ENCODE data around the gene ZSCAN1.

ZSCAN1 gene

DNA sequence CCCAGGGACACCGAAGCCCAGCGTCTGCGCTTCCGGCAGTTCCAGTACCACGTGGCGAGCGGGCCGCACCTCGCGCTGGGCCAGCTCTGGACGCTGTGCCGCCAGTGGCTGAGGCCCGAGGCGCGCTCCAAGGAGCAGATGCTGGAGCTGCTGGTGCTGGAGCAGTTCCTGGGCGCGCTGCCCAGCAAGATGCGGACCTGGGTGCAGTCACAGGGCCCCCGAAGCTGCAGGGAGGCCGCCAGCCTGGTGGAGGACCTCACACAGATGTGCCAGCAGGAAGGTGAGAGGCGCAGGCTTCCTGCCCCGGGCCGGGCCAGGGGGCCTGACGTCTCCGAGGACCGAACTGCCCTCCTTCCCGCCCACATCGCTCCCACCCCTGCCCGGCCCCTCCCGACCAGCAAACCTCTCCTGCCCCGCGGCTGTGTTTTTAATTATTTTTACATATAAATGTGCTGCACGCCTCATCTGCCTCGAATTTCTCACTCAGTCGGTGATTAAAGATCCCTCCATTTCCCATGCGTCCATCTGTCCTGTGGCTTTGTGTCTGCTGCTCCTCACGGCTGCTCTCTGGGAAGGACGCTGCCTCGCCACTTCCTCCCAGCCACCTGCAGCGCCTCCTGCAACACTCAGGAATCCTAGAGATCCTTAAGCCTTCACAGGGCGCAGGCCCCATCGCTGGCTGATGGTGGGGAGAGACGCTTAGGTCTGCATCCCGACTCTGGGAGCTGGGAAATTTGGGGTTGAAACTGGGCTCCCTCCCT is 4.3 kb downstream of the ZSCAN1 start:
- Histone ChIP-seq H3K4me3 (ENCODE audit: low read depth in 1 of 5, low read length in 5 of 5) (no peak overlapping the region), H3K27ac (ENCODE audit: low read depth, low read length) (no peak overlapping the region), H3K9ac (ENCODE audit: low read length in 5 of 5) (no peak overlapping the region), H3K4me1 (ENCODE audit: control insufficient read depth in 5 of 5, insufficient read depth in 5 of 5, low read length in 5 of 5) (peaks cover 0 to 3% (median 0%) of the 10 kb centered on the region in 5 donors), H3K36me3 (ENCODE audit: control insufficient read depth in 5 of 5, insufficient read depth in 5 of 5, low read length in 5 of 5) (no peaks in the 10 kb centered on the region), H3K9me3 (ENCODE audit: control insufficient read depth in 5 of 5, low read length in 5 of 5) (peaks cover 19 to 76% (median 67%) of the 10 kb centered on the region in 5 donors), H3K27me3 (ENCODE audit: control insufficient read depth in 5 of 5, insufficient read depth in 4 of 5, low read length in 5 of 5) (peaks cover 0 to 19% (median 10%) of the 10 kb centered on the region in 5 donors)

DNA sequence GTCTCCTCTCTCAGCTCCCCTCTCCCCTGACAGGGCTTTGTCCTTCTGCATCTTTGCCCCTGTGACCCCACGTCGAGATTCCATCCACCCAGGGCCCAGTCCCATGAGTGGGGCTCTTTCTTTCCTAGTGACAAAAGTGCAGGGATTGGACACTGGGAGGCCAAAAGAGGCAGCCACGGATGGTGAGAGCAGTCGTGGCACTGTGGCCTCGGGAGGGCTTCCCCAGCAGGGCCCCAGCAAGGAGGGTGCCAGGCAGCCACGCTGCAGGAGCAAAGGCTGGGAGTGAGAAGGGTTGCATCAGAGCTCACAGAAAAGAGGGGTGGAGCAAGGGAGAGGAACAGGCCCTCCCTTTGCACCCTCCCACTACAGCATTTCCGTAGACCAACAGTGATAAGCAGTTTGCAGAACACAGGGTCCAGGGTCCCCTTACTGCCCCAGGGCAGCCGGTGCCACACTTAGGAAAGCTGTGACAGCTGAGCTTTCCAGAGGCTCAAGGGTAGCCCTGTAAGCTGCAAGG is 4.9 kb downstream of the ZSCAN1 start:
- no peaks in the 10 kb centered on the region for H3K36me3 ChIP-seq (ENCODE audit: control insufficient read depth in 5 of 5, insufficient read depth in 5 of 5, low read length in 5 of 5)
- peaks cover 0 to 14% (median 10%) of the 10 kb centered on the region in 5 donors for H3K27me3 ChIP-seq (ENCODE audit: control insufficient read depth in 5 of 5, insufficient read depth in 4 of 5, low read length in 5 of 5)
- no peak overlapping the region for H3K9ac ChIP-seq (ENCODE audit: low read length in 5 of 5)
- peak overlapping the region in 2 of 5 donors; percentile 4 to 12 for H3K4me3 ChIP-seq (ENCODE audit: low read depth in 1 of 5, low read length in 5 of 5)
- H3K4me1 ChIP-seq (ENCODE audit: control insufficient read depth in 5 of 5, insufficient read depth in 5 of 5, low read length in 5 of 5) = no peaks in the 10 kb centered on the region
- no peak overlapping the region for H3K27ac ChIP-seq (ENCODE audit: low read depth, low read length)
- H3K9me3 ChIP-seq (ENCODE audit: control insufficient read depth in 5 of 5, low read length in 5 of 5) = peaks cover 22 to 75% (median 68%) of the 10 kb centered on the region in 5 donors

DNA sequence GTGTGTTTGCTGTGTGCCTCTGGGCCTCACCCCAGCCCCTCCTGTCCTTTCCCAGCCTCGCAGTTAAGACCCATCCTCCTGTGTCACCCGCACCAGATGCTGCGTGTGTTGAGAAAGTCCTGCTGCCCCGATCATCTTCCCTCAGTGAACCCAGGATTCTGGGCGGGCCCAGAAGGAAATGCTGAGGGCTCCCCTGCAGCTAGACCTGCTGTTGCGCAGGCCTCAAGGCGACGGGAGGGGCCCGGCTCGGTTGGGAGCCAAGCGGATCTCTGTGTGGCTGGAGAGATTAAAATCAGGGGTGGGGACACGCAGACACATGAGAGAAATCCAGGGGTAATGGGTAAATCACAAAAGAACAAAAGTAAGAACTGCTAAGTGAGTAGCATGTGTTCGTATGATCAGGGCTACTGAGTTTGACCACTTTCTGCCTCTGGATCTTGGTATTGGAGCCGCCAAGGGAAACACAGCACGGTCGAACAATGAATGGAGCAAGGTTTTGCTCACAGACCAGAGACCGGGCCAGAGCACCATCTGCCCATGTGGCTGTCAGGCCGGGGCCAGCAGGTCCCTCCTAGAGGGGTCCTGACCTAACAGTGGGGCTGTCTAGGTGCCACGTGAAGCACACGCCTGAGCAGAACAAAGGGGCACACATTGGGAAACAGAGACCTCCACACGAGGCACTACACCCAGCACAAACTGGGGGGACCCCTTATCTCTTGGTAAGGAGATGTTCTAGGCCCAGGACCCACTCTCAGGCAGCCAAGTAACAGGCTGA is 7.1 kb downstream of the ZSCAN1 start:
- Histone ChIP-seq H3K27me3 (ENCODE audit: control insufficient read depth in 5 of 5, insufficient read depth in 4 of 5, low read length in 5 of 5) (peaks cover 0 to 6% (median 4%) of the 10 kb centered on the region in 5 donors), H3K9ac (ENCODE audit: low read length in 5 of 5) (no peak overlapping the region), H3K4me1 (ENCODE audit: control insufficient read depth in 5 of 5, insufficient read depth in 5 of 5, low read length in 5 of 5) (no peaks in the 10 kb centered on the region), H3K27ac (ENCODE audit: low read depth, low read length) (no peak overlapping the region), H3K9me3 (ENCODE audit: control insufficient read depth in 5 of 5, low read length in 5 of 5) (peaks cover 15 to 84% (median 73%) of the 10 kb centered on the region in 5 donors), H3K4me3 (ENCODE audit: low read depth in 1 of 5, low read length in 5 of 5) (peak overlapping the region in 3 of 5 donors; percentile 29 to 42 (median 31)), H3K36me3 (ENCODE audit: control insufficient read depth in 5 of 5, insufficient read depth in 5 of 5, low read length in 5 of 5) (no peaks in the 10 kb centered on the region)

DNA sequence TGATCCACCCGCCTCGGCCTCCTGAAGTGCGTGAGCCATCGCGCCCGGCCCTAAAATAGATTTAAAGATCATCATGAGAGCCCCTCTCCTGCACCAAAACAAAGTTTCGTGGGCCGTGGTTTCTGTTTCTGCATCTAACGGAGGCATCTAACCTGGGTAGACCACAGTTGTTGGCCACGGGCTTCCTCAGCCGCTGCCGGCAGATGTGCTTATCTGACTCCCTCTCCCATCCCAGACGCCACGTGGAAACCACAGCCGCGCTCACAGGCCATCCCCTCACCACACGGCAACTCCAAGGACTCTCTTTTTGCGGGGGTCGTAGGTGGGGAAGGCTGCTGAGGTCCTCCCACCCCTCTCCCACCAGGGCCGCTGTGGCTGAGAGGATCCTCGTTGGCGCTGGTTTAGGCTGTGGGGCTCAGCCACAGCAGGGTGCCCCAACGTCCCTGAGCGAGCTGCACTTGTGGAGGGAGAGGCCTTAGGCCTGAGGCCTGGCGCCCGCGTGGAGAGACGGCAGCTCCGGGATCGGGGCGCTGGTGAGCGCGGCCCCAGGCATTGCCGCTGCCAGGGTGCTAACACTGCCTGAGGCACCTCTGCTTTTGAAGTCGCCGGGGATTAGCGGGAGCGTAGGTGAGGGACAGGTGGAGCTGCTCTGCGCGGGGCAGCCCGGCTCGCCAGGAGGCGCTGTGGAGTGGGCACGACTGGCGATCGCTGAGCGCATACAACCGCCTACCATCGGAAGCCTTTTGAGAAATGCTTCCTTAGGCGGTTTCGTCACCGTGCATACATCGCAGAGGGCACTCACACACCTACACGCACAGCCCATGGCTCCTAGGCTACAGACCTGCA is 8.9 kb downstream of the ZSCAN1 start:
- peak overlapping the region in 4 of 5 donors; percentile 1 to 44 (median 24) for H3K4me3 ChIP-seq (ENCODE audit: low read depth in 1 of 5, low read length in 5 of 5)
- no peaks in the 10 kb centered on the region for H3K36me3 ChIP-seq (ENCODE audit: control insufficient read depth in 5 of 5, insufficient read depth in 5 of 5, low read length in 5 of 5)
- H3K4me1 ChIP-seq (ENCODE audit: control insufficient read depth in 5 of 5, insufficient read depth in 5 of 5, low read length in 5 of 5) = no peaks in the 10 kb centered on the region
- H3K9ac ChIP-seq (ENCODE audit: low read length in 5 of 5) = no peak overlapping the region
- H3K9me3 ChIP-seq (ENCODE audit: control insufficient read depth in 5 of 5, low read length in 5 of 5) = peaks cover 16 to 93% (median 83%) of the 10 kb centered on the region in 5 donors
- H3K27me3 ChIP-seq (ENCODE audit: control insufficient read depth in 5 of 5, insufficient read depth in 4 of 5, low read length in 5 of 5) = peaks cover 0 to 6% (median 3%) of the 10 kb centered on the region in 5 donors
- H3K27ac ChIP-seq (ENCODE audit: low read depth, low read length) = no peak overlapping the region

DNA sequence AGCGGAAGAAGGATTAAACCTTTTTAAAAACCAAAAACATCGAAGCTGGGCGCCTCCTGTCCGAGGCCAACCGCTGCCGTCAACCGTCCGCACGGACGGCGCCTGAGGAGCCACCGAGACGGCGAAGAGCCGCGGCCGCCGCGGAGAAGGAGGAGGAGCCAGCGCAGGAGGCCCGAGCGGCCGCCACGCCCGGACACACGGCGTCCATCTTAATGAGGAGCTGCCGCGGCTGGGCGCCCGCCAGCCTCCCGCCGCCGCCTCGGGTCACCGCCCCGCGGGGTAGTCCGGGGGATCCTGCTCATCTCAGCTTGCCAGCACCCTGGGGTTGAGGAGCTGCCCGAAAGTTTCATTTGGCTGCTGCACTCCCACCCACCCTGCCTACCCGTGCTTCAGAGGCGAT is 10.6 kb downstream of the ZSCAN1 start:
- Histone ChIP-seq H3K36me3 (ENCODE audit: control insufficient read depth in 5 of 5, insufficient read depth in 5 of 5, low read length in 5 of 5) (no peaks in the 10 kb centered on the region), H3K9ac (ENCODE audit: low read length in 5 of 5) (no peak overlapping the region), H3K27me3 (ENCODE audit: control insufficient read depth in 5 of 5, insufficient read depth in 4 of 5, low read length in 5 of 5) (no peaks in the 10 kb centered on the region), H3K27ac (ENCODE audit: low read depth, low read length) (no peak overlapping the region), H3K9me3 (ENCODE audit: control insufficient read depth in 5 of 5, low read length in 5 of 5) (peaks cover 16 to 93% (median 81%) of the 10 kb centered on the region in 5 donors), H3K4me1 (ENCODE audit: control insufficient read depth in 5 of 5, insufficient read depth in 5 of 5, low read length in 5 of 5) (no peaks in the 10 kb centered on the region), H3K4me3 (ENCODE audit: low read depth in 1 of 5, low read length in 5 of 5) (peak overlapping the region in 1 of 5 donors; percentile 31)

DNA sequence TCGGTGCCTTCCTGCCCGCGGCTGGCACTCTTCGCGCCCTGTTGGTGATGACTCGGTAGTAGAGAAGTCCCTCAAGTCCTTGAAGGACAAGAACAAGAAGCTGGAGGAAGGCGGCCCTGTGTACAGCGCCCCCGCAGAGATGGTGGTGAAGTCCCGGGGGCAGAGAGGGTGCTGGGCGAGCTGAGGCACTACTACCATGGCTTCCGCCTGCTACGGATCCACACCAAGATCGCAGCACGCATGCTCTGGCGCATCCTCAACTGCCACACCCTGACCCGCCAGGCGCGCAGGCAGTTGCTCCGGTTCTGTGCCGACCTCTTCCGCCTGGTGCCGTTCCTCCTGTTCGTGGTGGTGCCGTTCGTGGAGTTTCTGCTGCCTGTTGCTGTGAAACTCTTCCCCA is 11.1 kb downstream of the ZSCAN1 start:
- Histone ChIP-seq H3K36me3 (ENCODE audit: control insufficient read depth in 5 of 5, insufficient read depth in 5 of 5, low read length in 5 of 5) (no peaks in the 10 kb centered on the region), H3K27me3 (ENCODE audit: control insufficient read depth in 5 of 5, insufficient read depth in 4 of 5, low read length in 5 of 5) (no peaks in the 10 kb centered on the region), H3K9ac (ENCODE audit: low read length in 5 of 5) (no peak overlapping the region), H3K4me3 (ENCODE audit: low read depth in 1 of 5, low read length in 5 of 5) (peak overlapping the region in 3 of 5 donors; percentile 5 to 50 (median 49)), H3K9me3 (ENCODE audit: control insufficient read depth in 5 of 5, low read length in 5 of 5) (peaks cover 21 to 94% (median 83%) of the 10 kb centered on the region in 5 donors), H3K27ac (ENCODE audit: low read depth, low read length) (no peak overlapping the region), H3K4me1 (ENCODE audit: control insufficient read depth in 5 of 5, insufficient read depth in 5 of 5, low read length in 5 of 5) (no peaks in the 10 kb centered on the region)

DNA sequence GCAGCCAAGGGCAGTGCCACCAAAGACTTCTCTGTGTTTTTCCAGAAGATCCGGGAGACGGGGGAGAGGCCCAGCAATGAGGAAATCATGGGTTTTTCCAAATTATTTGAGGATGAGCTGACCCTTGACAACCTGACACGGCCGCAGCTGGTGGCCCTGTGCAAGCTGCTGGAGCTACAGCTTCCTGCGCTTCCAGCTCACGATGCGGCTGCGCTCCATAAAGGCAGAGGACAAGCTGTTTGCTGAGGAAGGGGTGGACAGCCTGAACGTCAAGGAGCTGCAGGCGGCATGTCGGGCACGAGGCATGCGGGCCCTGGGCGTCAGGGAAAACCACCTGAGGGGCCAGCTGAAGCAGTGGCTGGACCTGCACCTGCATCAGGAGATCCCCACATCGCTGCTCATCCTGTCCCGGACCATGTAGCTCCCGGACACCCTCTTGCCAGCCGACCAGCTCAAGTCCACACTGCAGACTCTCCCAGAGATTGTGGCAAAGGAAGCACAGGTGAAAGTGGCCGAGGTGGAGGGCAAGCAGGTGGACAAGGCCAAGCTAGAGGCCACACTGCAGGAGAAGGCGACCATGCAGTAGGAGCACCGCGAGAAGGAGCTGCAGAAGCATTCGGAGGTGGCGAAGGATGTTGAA is 11.7 kb downstream of the ZSCAN1 start:
- H3K9ac ChIP-seq (ENCODE audit: low read length in 5 of 5) = no peak overlapping the region
- peak overlapping the region in 3 of 5 donors; percentile 24 to 50 (median 49) for H3K4me3 ChIP-seq (ENCODE audit: low read depth in 1 of 5, low read length in 5 of 5)
- H3K4me1 ChIP-seq (ENCODE audit: control insufficient read depth in 5 of 5, insufficient read depth in 5 of 5, low read length in 5 of 5) = no peaks in the 10 kb centered on the region
- H3K27me3 ChIP-seq (ENCODE audit: control insufficient read depth in 5 of 5, insufficient read depth in 4 of 5, low read length in 5 of 5) = no peaks in the 10 kb centered on the region
- no peak overlapping the region for H3K27ac ChIP-seq (ENCODE audit: low read depth, low read length)
- no peaks in the 10 kb centered on the region for H3K36me3 ChIP-seq (ENCODE audit: control insufficient read depth in 5 of 5, insufficient read depth in 5 of 5, low read length in 5 of 5)
- peaks cover 21 to 92% (median 77%) of the 10 kb centered on the region in 5 donors for H3K9me3 ChIP-seq (ENCODE audit: control insufficient read depth in 5 of 5, low read length in 5 of 5)

DNA sequence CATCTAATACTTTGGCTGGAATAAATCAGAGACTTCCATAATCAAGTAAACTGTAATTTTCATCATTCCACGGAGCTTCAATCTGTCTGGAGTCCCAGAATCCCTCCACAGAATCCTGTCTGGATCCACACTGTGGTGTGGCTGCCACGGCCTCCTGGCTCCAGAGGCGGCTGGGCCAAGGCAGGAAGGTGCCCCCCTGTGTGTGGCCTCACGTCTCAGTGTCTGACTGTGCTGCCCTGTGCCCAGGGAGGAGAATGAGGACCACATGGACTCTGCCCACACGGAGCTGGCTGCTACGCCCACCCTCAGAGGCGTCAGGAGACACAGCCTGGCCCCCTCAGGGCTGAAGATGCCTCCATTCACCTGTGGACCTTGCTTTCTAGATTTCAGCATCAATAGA is 13.0 kb downstream of the ZSCAN1 start:
- Histone ChIP-seq H3K9me3 (ENCODE audit: control insufficient read depth in 5 of 5, low read length in 5 of 5) (peaks cover 15 to 92% (median 76%) of the 10 kb centered on the region in 5 donors), H3K27me3 (ENCODE audit: control insufficient read depth in 5 of 5, insufficient read depth in 4 of 5, low read length in 5 of 5) (no peaks in the 10 kb centered on the region), H3K4me3 (ENCODE audit: low read depth in 1 of 5, low read length in 5 of 5) (peak overlapping the region in 3 of 5 donors; percentile 1 to 26 (median 2)), H3K9ac (ENCODE audit: low read length in 5 of 5) (no peak overlapping the region), H3K27ac (ENCODE audit: low read depth, low read length) (no peak overlapping the region), H3K36me3 (ENCODE audit: control insufficient read depth in 5 of 5, insufficient read depth in 5 of 5, low read length in 5 of 5) (no peaks in the 10 kb centered on the region), H3K4me1 (ENCODE audit: control insufficient read depth in 5 of 5, insufficient read depth in 5 of 5, low read length in 5 of 5) (no peaks in the 10 kb centered on the region)

DNA sequence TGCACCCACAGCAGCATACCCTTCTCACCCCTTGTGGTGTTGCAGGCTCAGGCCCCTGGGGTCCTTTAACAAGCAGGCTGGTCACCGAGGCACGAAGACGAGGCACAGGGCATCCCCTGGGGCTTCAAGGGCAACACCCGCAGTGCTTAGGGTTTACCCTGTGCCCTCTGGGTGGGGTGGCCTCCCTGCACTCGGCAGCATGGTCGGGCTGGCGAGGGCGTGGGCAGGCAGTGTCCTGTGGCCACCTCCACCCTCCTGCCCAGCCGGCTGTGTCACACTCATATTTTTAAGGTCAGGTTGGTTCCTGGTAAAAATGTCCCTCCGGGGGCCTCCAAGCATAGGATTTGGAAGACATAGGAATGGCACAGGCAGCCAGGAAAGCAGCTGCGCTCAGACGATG is 13.8 kb downstream of the ZSCAN1 start:
- Histone ChIP-seq H3K27me3 (ENCODE audit: control insufficient read depth in 5 of 5, insufficient read depth in 4 of 5, low read length in 5 of 5) (no peaks in the 10 kb centered on the region), H3K4me1 (ENCODE audit: control insufficient read depth in 5 of 5, insufficient read depth in 5 of 5, low read length in 5 of 5) (no peaks in the 10 kb centered on the region), H3K9me3 (ENCODE audit: control insufficient read depth in 5 of 5, low read length in 5 of 5) (peaks cover 15 to 90% (median 78%) of the 10 kb centered on the region in 5 donors), H3K4me3 (ENCODE audit: low read depth in 1 of 5, low read length in 5 of 5) (peak overlapping the region in 2 of 5 donors; percentile 1 to 26), H3K27ac (ENCODE audit: low read depth, low read length) (no peak overlapping the region), H3K9ac (ENCODE audit: low read length in 5 of 5) (no peak overlapping the region), H3K36me3 (ENCODE audit: control insufficient read depth in 5 of 5, insufficient read depth in 5 of 5, low read length in 5 of 5) (no peaks in the 10 kb centered on the region)
